Left ventricle myocardium inferior (tissue), 1 donor: Measurements from ENCODE around the gene RTEL1. TPM values are rescaled to one million over a fixed set of nuclear protein-coding genes. Genes with fewer than 3 reads are reported as not detected.
"Not testable (repeated sequence)": the region's sequence is repeated elsewhere in the genome, so short reads cannot be mapped to it uniquely, and the experiment has no call there.

Experiments used
- DNase-seq: peaks from one replicate; pipeline ENCODE4 v3.0.0-alpha.2; 2020
- H3K27ac ChIP-seq: fragments of 200-600 bp; replicated peaks from 2 replicates; pipeline ENCODE4 v1.8.0; 2021
- H3K27me3 ChIP-seq: fragments of 200-600 bp; 2 replicates; pipeline ENCODE4 v1.8.0; 2021; ENCODE audit warnings: low read depth
- H3K36me3 ChIP-seq: fragments of 200-600 bp; 2 replicates; pipeline ENCODE4 v1.8.0; 2021
- H3K4me1 ChIP-seq: fragments of 200-600 bp; 2 replicates; pipeline ENCODE4 v1.8.0; 2021
- H3K4me3 ChIP-seq: fragments of 200-600 bp; 2 replicates; pipeline ENCODE4 v1.8.0; 2021; ENCODE audit warnings: mild to moderate bottlenecking, moderate library complexity
- H3K9me3 ChIP-seq: fragments of 200-600 bp; replicated peaks from 2 replicates; pipeline ENCODE4 v1.8.0; 2021
- intact Hi-C: fragments of 100-400 bp; cut with micrococcal nuclease; formaldehyde crosslinking; loops from one replicate; pipeline ENCODE4 v1.11.0; 2022
- total RNA-seq: library from RNA; stranded (reverse); fragmentation: NEBNext Ultra II Directional; extraction: Animal tissue kit (Norgen Biotek cat#: 25700); gene quantifications from one replicate; pipeline ENCODE4 v1.2.1, GENCODE V29; 2021
- TF ChIP-seq, protein P1 (sequence below): fragments of 200-600 bp; IDR thresholded peaks from 2 replicates; pipeline ENCODE4 v1.8.0; 2021; ENCODE audit warnings: antibody characterized with exemption, mild to moderate bottlenecking, borderline replicate concordance
- donor health status: DM: no; HTN: yes; CAD: no; lungs with severe emphysema.

RTEL1 gene
- total RNA-seq, 1 donor from 2014 or later = 9.6 TPM

DNA sequence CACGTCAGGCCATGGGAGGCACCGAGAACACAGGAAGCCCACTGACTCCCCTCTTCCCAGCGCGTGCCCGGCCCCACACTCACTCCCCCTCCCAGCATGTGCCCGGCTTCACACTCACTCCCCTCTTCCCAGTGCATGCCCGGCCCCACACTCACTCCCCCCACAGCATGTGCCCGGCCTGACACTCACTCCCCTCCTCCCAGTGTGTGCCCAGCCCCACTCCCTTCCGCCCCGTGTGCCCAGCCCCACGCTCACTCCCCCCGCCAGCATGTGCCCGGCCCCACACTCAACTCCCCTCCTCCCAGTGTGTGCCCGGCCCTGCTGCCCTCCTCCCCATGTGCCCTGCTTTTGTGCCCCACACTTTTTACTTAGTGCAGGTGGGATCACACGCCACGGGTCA lies 9.7 kb downstream of the RTEL1 start:
- H3K27ac ChIP-seq = no peak overlapping the region
- TF ChIP-seq, protein P1, sequence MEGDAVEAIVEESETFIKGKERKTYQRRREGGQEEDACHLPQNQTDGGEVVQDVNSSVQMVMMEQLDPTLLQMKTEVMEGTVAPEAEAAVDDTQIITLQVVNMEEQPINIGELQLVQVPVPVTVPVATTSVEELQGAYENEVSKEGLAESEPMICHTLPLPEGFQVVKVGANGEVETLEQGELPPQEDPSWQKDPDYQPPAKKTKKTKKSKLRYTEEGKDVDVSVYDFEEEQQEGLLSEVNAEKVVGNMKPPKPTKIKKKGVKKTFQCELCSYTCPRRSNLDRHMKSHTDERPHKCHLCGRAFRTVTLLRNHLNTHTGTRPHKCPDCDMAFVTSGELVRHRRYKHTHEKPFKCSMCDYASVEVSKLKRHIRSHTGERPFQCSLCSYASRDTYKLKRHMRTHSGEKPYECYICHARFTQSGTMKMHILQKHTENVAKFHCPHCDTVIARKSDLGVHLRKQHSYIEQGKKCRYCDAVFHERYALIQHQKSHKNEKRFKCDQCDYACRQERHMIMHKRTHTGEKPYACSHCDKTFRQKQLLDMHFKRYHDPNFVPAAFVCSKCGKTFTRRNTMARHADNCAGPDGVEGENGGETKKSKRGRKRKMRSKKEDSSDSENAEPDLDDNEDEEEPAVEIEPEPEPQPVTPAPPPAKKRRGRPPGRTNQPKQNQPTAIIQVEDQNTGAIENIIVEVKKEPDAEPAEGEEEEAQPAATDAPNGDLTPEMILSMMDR = no peak
- H3K4me3 ChIP-seq = no peak overlapping the region
- H3K36me3 ChIP-seq = peaks cover 57% of the 10 kb centered on the region
- intact Hi-C loops = no loop called here
- no peaks in the 10 kb centered on the region for H3K27me3 ChIP-seq
- no peak for DNase-seq
- H3K4me1 ChIP-seq = no peaks in the 10 kb centered on the region
- H3K9me3 ChIP-seq = no peaks in the 10 kb centered on the region

GRCh38 chr20:63668351-63668750 lies 10.2 kb downstream of the RTEL1 start:
- Histone ChIP-seq H3K9me3 (no peaks in the 10 kb centered on the region), H3K36me3 (peaks cover 52% of the 10 kb centered on the region), H3K27ac (no peak overlapping the region), H3K4me3 (no peak overlapping the region), H3K4me1 (no peaks in the 10 kb centered on the region), H3K27me3 (no peaks in the 10 kb centered on the region)
- intact Hi-C loops = no loop called here
- TF ChIP-seq, protein P1 = no peak
- DNase-seq = no peak

DNA sequence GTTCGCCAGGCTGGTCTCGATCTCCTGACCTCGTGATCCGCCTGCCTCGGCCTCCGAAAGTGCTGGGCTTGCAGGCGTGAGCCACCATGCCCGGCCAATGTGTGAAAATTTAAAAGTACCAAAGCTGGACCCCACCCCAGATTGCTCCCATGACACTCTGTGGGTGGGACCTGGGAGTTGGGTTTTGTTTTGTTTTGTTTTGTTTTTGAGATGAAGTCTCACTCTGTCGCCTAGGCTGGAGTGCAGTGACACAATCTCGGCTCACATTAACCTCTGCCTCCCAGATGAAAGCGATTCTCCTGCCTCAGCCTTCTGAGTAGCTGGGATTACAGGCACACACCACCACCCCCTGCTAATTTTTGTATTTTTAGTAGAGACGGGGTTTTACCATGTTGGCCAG lies 13.6 kb downstream of the RTEL1 start:
- DNase-seq, H3K27me3 ChIP-seq, H3K27ac ChIP-seq, intact Hi-C loops, H3K9me3 ChIP-seq, H3K4me3 ChIP-seq, H3K4me1 ChIP-seq: not testable (repeated sequence)
- H3K36me3 ChIP-seq = peaks cover 61% of the 10 kb centered on the region

DNA sequence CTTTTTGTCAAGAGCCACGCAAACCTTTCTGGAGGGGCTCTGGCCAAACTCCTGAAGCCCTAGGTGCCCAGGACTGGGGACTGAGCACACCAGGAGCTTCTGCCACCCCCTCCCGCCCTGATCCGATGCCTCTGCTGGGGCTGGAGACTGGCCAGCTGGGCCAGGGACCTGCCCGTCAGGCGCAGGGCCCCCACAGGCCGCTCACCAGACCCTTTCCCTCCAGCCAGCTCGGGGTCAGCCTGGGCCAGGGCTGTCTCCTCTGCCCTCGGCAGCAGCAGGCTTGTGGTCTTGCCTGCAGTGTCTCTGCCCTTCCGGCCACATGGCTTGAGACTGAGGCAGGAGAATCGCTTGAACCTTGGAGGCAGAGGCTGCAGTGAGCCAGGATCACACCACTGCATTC lies 14.6 kb downstream of the RTEL1 start:
- intact Hi-C loops = no loop called here
- Histone ChIP-seq H3K9me3 (no peaks in the 10 kb centered on the region), H3K27me3 (no peaks in the 10 kb centered on the region), H3K27ac (no peak overlapping the region), H3K36me3 (peaks cover 61% of the 10 kb centered on the region), H3K4me3 (no peak overlapping the region), H3K4me1 (no peaks in the 10 kb centered on the region)
- TF ChIP-seq, protein P1 = no peak
- DNase-seq = no peak

- intact Hi-C loops = no loop called here
- Histone ChIP-seq H3K36me3 (peaks cover 56% of the 10 kb centered on the region), H3K27me3 (no peaks in the 10 kb centered on the region), H3K4me3 (no peak overlapping the region), H3K27ac (no peak overlapping the region), H3K4me1 (no peaks in the 10 kb centered on the region), H3K9me3 (no peaks in the 10 kb centered on the region)
- TF ChIP-seq, protein P1 = no peak
- no peak for DNase-seq
Observed at GRCh38 chr20:63673951-63674350, 15.8 kb downstream of the RTEL1 start.

DNA sequence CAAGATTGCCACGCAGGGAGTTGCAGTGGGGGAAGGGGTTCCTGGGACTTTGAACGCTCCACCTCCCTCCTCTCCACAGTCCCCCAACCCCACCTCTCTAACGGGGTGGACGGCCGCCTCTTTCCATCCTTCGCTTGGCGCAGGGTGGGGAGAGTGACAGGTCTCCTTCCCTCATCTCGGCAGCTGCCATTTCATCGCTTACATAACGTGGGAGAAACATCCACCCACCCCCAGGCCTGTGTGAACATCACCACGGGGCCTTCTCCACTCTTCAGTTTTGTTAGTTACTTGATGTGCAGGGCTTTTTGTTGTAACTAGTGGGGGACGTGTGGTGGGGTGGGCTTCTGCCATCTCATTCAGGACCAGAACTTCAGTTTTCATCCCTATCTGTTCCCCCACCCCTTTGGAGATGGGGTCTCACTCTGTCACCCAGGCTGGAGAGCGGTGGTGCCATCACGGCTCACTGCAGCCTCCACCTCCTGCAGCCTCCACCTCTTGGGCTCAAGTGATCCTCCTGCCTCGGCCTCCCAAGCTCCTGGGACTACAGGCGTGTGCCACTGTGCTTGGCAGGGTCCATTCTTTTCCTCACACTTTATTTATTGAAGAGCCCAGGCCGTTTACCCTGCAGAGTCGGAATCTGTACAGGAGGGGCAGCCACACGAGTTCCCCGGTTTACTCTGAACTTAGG lies 17.7 kb downstream of the RTEL1 start:
- Histone ChIP-seq H3K27me3 (no peaks in the 10 kb centered on the region), H3K36me3 (peaks cover 57% of the 10 kb centered on the region), H3K9me3 (no peaks in the 10 kb centered on the region), H3K27ac (no peak overlapping the region), H3K4me3 (no peak overlapping the region), H3K4me1 (peaks cover under 1% of the 10 kb centered on the region)
- DNase-seq = no peak
- intact Hi-C loops = no loop called here
- TF ChIP-seq, protein P1 = no peak
